Lower leg skin (tissue), 3 donors: ENCODE measurements around the gene SLC35A3.

Experiments used
- CTCF ChIP-seq, 3 donors: fragments of 450-650 bp; IDR thresholded peaks; one replicate each; pipeline ENCODE4 v1.5.1; 2016; ENCODE audit warnings: antibody characterized with exemption in 3 of 3, mild to moderate bottlenecking in 3 of 3, moderate library complexity in 2 of 3
- POLR2A ChIP-seq, 2 donors: fragments of 450-650 bp; IDR thresholded peaks; one replicate each; pipeline ENCODE4 v1.6.1; 2016 to 2017; ENCODE audit warnings: antibody characterized with exemption in 2 of 2, mild to moderate bottlenecking in 1 of 2, moderate library complexity in 1 of 2

GRCh38 chr1:100050139-100050538 lies 80.3 kb downstream of the SLC35A3 start:
- TF ChIP-seq POLR2A (IDR thresholded peaks at IDR 0.05) (no peak), CTCF (IDR thresholded peaks at IDR 0.05) (no peak)
